Suppressor macrophage treated with lipopolysaccharide for 4 hours (primary cell): ENCODE results near the gene DIPK1C.

ENCODE experiments used
- DNase-seq: peaks from one replicate; pipeline ENCODE4 v3.0.0-alpha.2; 2020

Gene DIPK1C

DNA sequence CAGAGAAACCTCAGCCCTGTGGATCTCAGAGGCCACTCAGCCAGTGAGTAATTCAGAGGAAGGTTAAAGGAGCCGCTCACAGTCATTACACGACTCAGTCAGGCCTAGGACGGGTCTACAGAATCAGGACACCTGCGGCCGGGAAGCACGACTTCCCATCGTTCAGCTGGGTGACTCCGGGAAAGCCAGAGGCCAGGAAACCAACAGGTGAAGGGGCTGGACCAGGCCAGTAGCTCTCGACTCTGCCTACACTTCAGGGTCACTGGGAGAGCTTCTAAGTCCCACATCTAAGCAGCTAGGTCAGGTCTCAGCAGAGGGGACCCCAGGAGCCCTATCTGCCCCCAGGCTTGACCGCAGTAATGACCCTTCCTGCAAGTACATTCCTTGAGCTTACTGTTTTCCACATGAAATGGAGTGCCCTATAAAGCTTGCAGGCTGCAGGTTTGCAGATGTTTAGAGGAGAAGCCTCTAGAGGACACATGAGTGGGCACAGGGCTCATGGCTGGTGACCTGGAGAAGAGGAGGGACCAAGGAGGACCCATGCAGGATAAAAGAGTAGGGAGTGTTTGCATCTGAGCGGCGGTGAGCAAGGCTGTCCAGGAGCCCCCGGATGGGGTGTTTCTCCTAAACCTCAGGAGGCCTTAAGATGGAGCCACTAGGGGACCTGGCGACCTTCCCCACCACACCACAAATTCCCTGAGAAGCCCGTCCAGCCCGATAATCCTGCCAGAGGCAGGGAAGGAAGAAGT lies 9.5 kb downstream of the DIPK1C start:
- DNase-seq: no peak

DNA sequence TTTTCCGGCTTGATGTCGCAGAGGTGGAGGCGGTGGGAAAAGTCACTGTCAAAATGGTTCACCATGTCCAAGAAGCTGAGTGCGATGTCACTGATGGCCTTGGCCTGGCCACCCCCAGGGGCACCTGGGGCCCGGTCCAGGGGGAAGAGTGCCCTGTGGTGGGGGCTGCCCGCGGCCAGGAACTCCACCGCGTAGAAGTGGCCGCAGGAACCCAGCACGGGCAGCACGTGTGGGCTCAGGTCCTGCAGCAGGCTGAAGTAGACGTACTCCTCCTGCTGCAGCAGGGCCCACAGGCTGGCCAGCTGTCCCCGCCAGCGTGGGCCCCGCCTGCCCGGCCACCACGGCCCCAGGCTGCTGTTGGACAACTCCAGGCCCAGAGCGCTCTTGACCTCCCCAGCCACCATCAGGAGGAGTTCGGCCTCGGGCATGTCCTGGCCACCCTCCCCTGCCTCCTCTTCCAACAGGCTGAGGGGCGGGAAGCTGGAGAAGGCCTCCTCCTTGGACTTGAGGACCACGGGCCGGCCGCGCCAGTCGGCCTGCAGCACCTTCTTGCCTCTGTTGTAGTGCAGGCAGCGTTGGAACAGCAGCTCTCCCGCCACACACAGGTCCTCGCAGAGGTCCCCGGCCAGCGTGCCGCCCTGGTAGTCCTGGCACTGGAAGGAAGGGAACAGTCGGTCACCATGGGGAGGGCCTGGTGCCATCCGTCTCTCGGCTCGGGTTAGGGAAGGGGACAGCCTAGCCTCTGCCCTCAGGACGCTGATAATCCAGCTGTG lies 10.3 kb downstream of the DIPK1C start:
- no peak for DNase-seq

- DNase-seq: no peak
These were observed 10.9 kb downstream of the DIPK1C start for GRCh38 chr18:74446178-74446577.

- DNase-seq: no peak
These were observed 11.5 kb downstream of the DIPK1C start for GRCh38 chr18:74445585-74445984.

- no peak for DNase-seq
These were observed 13.0 kb downstream of the DIPK1C start for GRCh38 chr18:74444104-74444503.

DNA sequence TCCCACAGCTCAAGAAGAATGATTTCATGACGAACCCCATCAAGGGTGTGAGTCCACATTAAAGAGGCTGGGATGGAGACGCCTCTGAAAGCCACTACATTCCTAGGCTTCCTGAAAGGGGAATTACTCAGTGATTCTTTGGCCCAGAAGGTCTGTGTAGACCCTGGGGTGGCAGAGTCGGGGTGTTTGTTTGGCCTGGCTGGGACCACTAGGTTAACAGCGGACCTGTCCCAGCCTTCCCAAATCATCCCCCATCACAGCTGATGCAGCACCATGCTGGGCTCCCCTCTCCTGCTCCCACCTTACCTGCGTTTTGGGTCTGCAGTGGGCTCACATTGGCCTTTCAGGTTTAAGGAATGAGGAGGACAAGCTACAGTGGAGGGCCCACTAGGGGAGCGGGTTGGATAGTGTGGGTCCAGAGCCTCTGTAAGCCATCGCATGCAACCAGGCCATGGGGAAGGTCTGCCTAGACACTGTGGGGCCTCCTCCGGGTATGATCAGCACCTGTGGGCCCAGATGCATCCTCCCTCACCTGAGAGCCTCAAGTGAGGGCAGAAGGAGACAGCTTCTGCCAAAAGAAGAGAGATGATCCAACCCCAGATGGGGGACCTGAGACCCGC lies 16.2 kb downstream of the DIPK1C start:
- no peak for DNase-seq

DNA sequence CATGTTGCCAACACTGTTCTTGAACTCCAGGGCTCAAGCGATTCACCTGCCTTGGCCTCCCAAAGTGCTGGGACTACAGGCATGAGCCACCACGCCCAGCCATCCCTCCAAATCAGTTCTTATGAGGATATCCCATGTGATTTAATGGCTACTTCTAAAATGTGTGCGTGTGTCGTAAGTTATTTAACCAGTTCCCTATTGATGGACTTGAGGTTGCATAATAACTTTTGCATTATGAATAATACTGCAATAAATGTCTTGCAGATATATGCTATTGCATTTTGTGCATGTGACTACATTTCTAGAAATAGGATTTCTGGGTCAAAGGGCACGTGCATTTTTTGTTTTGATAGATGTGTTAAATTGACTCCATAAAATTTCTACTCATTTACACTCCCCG lies 19.0 kb downstream of the DIPK1C start:
- DNase-seq: peak; percentile 33

- DNase-seq: no peak
These were observed 20.8 kb downstream of the DIPK1C start for GRCh38 chr18:74436158-74436769.

DNA sequence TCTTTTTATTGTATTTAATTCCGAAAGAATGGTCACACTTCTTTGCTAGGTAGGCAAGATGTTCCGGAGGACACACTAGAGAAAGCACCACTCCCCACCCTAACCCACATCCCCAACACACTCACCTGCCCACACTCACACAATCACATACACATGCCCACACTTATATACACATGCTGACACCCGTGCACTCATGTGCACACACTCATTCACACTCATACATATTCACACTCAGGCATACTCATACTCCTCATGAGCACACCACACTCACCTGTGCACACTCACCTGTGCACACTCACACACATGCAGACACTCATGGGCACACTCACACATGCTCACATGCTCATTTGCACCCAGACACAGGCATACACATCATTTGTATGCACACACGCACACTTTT lies 21.4 kb downstream of the DIPK1C start:
- DNase-seq: no peak

- no peak for DNase-seq
These were observed 22.6 kb downstream of the DIPK1C start for GRCh38 chr18:74434466-74434865.

GRCh38 chr18:74430806-74431571 lies 26.1 kb downstream of the DIPK1C start:
- DNase-seq: no peak

DNA sequence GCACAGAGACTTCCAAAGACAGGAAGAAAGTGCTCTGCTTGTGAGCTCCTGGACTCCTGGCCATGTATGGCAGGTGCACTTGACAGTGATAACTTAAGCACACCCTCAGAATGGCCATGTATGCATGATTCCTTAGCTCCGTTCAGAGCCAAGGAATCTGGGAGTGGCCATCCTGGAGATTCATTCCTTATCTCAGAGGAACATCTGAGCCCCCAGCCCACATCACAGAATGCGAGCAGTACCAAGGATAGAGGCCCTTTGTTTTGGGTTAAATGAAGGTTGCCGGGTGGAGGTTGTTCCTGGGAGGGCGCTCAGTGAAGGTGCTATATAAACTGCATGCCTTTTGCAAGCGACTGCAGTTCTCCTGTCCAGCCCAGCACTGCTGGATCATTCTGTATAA lies 26.9 kb downstream of the DIPK1C start:
- DNase-seq: no peak

DNA sequence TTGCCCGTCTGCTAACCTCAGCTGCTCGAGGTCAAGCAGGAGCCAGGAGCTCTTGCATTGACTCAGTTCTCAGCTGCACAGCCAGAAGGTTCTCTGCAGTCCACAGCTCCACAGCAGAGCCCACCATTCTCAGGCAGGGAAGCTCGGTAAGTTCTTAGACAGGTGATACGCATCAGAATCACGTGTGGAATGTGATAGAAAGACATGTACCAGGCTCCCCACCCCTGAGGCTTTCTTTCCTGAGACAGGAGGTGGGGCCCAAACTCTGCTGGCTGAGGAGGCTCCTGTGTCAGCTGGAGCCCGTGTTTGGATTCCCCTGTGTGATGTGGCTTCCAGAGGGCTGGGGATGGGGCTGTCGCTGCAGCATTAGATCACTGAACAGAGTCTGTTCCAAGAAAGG lies 28.0 kb downstream of the DIPK1C start:
- no peak for DNase-seq

GRCh38 chr18:74427442-74428112 lies 29.5 kb downstream of the DIPK1C start:
- DNase-seq: no peak

GRCh38 chr18:74425876-74426275 lies 31.2 kb downstream of the DIPK1C start:
- no peak for DNase-seq

DNA sequence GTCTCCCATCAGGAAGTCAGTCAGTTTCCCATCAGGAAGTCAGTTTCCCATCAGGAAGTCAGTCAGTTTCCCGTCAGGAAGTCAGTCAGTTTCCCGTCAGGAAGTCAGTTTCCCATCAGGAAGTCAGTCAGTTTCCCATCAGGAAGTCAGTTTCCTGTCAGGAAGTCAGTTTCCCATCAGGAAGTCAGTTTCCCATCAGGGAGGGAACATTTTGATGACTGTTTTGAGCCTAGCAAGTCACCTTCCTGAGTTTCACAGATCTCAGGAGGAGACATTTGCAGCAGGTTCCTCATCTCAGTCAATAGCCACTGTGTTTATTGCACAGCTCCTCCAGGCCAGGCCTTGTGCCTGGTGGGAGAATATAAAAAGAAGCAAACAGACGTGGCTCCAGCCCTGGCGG lies 31.9 kb downstream of the DIPK1C start:
- DNase-seq: no peak

- no peak for DNase-seq
These were observed 34.6 kb downstream of the DIPK1C start for GRCh38 chr18:74422541-74422940.

- no peak for DNase-seq
These were observed 36.2 kb downstream of the DIPK1C start for GRCh38 chr18:74420926-74421325.

DNA sequence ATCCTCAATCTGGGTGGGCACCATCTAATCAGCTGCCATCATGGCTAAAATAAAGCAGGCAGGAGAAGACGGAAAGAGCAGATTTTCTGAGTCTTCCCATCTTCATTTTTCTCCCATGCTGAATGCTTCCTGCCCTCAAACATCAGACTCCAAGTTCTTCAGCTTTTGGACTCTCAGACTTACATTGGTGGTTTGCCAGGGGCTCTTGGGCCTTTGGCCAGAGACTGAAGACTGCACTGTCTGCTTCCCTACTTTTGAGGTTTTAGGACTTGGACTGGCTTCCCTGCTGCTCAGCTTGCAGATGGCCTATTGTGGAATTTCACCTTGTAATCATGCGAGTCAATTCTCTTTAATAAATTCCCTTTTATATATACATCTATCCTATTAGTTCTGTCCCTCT lies 36.6 kb downstream of the DIPK1C start:
- no peak for DNase-seq

GRCh38 chr18:74419761-74420160 lies 37.3 kb downstream of the DIPK1C start:
- no peak for DNase-seq

DNA sequence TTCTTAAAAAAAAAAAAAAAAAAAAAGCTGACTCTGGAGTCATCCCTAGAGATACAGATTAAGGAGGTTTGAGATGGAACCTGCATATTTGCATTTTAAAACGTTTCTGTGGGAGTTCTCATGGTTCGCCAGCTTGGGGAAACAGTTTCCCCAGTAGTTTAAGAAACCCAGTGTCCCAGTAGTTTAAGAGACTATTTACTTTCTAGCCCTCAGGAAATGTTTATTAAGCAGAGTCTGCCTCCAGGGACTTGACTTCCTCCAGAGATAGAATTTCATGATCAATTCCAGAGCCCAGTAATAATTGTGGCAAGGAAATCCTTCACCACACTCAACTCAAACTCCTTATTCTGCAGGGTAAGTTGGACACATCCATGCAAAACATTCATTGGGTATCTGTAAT lies 39.1 kb downstream of the DIPK1C start:
- DNase-seq: no peak

- no peak for DNase-seq
These were observed 41.0 kb downstream of the DIPK1C start for GRCh38 chr18:74416124-74416523.
